Measurements from ENCODE around the gene ASIC2.

- TF ChIP-seq, protein P1, sequence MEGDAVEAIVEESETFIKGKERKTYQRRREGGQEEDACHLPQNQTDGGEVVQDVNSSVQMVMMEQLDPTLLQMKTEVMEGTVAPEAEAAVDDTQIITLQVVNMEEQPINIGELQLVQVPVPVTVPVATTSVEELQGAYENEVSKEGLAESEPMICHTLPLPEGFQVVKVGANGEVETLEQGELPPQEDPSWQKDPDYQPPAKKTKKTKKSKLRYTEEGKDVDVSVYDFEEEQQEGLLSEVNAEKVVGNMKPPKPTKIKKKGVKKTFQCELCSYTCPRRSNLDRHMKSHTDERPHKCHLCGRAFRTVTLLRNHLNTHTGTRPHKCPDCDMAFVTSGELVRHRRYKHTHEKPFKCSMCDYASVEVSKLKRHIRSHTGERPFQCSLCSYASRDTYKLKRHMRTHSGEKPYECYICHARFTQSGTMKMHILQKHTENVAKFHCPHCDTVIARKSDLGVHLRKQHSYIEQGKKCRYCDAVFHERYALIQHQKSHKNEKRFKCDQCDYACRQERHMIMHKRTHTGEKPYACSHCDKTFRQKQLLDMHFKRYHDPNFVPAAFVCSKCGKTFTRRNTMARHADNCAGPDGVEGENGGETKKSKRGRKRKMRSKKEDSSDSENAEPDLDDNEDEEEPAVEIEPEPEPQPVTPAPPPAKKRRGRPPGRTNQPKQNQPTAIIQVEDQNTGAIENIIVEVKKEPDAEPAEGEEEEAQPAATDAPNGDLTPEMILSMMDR (IDR thresholded peaks at IDR 0.05) = no peak
- TF ChIP-seq POLR2A (IDR thresholded peaks at IDR 0.05) (no peak), POLR2AphosphoS5 (IDR thresholded peaks at IDR 0.05; ENCODE audit: insufficient read depth in 1 of 2, low read depth in 1 of 2) (no peak)
Measured at GRCh38 chr17:33126086-33126485, 167.0 kb downstream of the ASIC2 start.

Data from vagina (tissue), 2 donors.